OCI-LY1 (cell line): ENCODE results near the gene REPS2.

Experiments used
- H2AFZ ChIP-seq: fragments of 200-600 bp; sonication (generic), shearing (Covaris generic); 2 replicates; pipeline ENCODE4 v1.6.0; 2014; ENCODE audit warnings: antibody characterized with exemption, mild to moderate bottlenecking, low read length
- H3F3A ChIP-seq: fragments of 200-600 bp; sonication (generic), shearing (Covaris generic); 2 replicates; pipeline ENCODE4 v1.6.0; 2014; ENCODE audit warnings: mild to moderate bottlenecking, antibody characterized with exemption, low read length, moderate library complexity; ENCODE audit not compliant: insufficient read depth
- H3K27ac ChIP-seq: fragments of 200-600 bp; sonication (generic); 2 replicates; pipeline ENCODE4 v1.5.1; 2014; ENCODE audit warnings: low read length, mixed run types, mild to moderate bottlenecking, low read depth; ENCODE audit not compliant: poor library complexity, severe bottlenecking
- H3K27me3 ChIP-seq: fragments of 200-600 bp; sonication (generic); 2 replicates; pipeline ENCODE4 v1.6.0; 2014; ENCODE audit warnings: antibody characterized with exemption, mild to moderate bottlenecking, low read length, moderate library complexity; ENCODE audit not compliant: insufficient read depth
- H3K36me3 ChIP-seq: fragments of 200-600 bp; sonication (generic); 2 replicates; pipeline ENCODE4 v1.6.1; 2014; ENCODE audit warnings: mild to moderate bottlenecking, antibody characterized with exemption, low read length, moderate library complexity, mixed read lengths; ENCODE audit not compliant: insufficient read depth
- H3K4me1 ChIP-seq: fragments of 200-600 bp; sonication (generic); 2 replicates; pipeline ENCODE4 v1.5.1; 2014; ENCODE audit warnings: mild to moderate bottlenecking, low read length, moderate library complexity; ENCODE audit not compliant: insufficient read depth, severe bottlenecking
- H3K4me2 ChIP-seq: fragments of 200-600 bp; sonication (generic), shearing (Covaris generic); 2 replicates; pipeline ENCODE4 v1.6.1; 2014; ENCODE audit warnings: low read length
- H3K4me3 ChIP-seq: fragments of 200-600 bp; sonication (generic); 2 replicates; pipeline ENCODE4 v1.5.1; 2014; ENCODE audit warnings: low read length, low read depth, mild to moderate bottlenecking, mixed read lengths; ENCODE audit not compliant: poor library complexity, severe bottlenecking
- H3K79me2 ChIP-seq: fragments of 200-600 bp; shearing (Covaris generic); 2 replicates; pipeline ENCODE4 v1.6.1; 2016; ENCODE audit warnings: mixed run types, low read length, mixed read lengths; ENCODE audit not compliant: insufficient read depth
- H3K9ac ChIP-seq: fragments of 200-600 bp; sonication (generic), shearing (Covaris generic); 2 replicates; pipeline ENCODE4 v1.6.1; 2014; ENCODE audit warnings: mild to moderate bottlenecking, low read length, mixed read lengths
- H3K9me2 ChIP-seq: fragments of 200-600 bp; sonication (generic), shearing (Covaris generic); 2 replicates; pipeline ENCODE4 v1.6.1; 2014; ENCODE audit warnings: low read depth, mild to moderate bottlenecking, low read length, mixed read lengths
- H3K9me3 ChIP-seq: fragments of 200-600 bp; shearing (Covaris generic); 2 replicates; pipeline ENCODE4 v1.6.1; 2014; ENCODE audit warnings: low read length, mixed read lengths
- H4K20me1 ChIP-seq: fragments of 200-600 bp; sonication (generic), shearing (Covaris generic); 2 replicates; pipeline ENCODE4 v1.6.0; 2016; ENCODE audit warnings: mild to moderate bottlenecking, low read length; ENCODE audit not compliant: insufficient read depth
- CTCF ChIP-seq: fragments of 200-600 bp; sonication (generic), shearing (Covaris generic); IDR thresholded peaks from 2 replicates; pipeline ENCODE4 v1.5.1; 2017; ENCODE audit warnings: mild to moderate bottlenecking, antibody characterized with exemption, low read length, moderate library complexity, mixed read lengths
- EZH2 ChIP-seq: fragments of 200-600 bp; sonication (generic), shearing (Covaris generic); IDR thresholded peaks from 2 replicates; pipeline ENCODE4 v1.8.0; 2017; ENCODE audit warnings: borderline replicate concordance, mixed run types, mild to moderate bottlenecking, antibody characterized with exemption, low read length, moderate library complexity, mixed read lengths

Gene REPS2

GRCh38 chrX:17020851-17021821 is 74.7 kb downstream of the REPS2 start:
- no peaks in the 10 kb centered on the region for H3K36me3 ChIP-seq
- no peaks in the 10 kb centered on the region for H3K9me2 ChIP-seq
- no peak overlapping the region for H3K27ac ChIP-seq
- TF ChIP-seq CTCF (no peak), EZH2 (no peak)
- H3K9ac ChIP-seq = no peak overlapping the region
- H3K27me3 ChIP-seq = no peaks in the 10 kb centered on the region
- no peak overlapping the region for H2AFZ ChIP-seq
- H3K4me1 ChIP-seq = no peaks in the 10 kb centered on the region
- no peaks in the 10 kb centered on the region for H3K79me2 ChIP-seq
- H3F3A ChIP-seq = no peaks in the 10 kb centered on the region
- no peaks in the 10 kb centered on the region for H4K20me1 ChIP-seq
- H3K4me2 ChIP-seq = no peak overlapping the region
- H3K9me3 ChIP-seq = no peaks in the 10 kb centered on the region
- no peak overlapping the region for H3K4me3 ChIP-seq

GRCh38 chrX:17021851-17022604 is 75.6 kb downstream of the REPS2 start:
- no peak overlapping the region for H3K4me2 ChIP-seq

GRCh38 chrX:17023661-17024060 is 77.2 kb downstream of the REPS2 start:
- no peaks in the 10 kb centered on the region for H4K20me1 ChIP-seq
- H3K4me1 ChIP-seq = no peaks in the 10 kb centered on the region
- no peak overlapping the region for H2AFZ ChIP-seq
- no peak overlapping the region for H3K4me3 ChIP-seq
- no peaks in the 10 kb centered on the region for H3K36me3 ChIP-seq
- H3K9ac ChIP-seq = no peak overlapping the region
- TF ChIP-seq CTCF = no peak
- no peak for TF ChIP-seq EZH2
- no peaks in the 10 kb centered on the region for H3F3A ChIP-seq
- H3K27me3 ChIP-seq = no peaks in the 10 kb centered on the region
- no peaks in the 10 kb centered on the region for H3K9me2 ChIP-seq
- H3K27ac ChIP-seq = no peak overlapping the region
- no peak overlapping the region for H3K4me2 ChIP-seq
- H3K9me3 ChIP-seq = no peaks in the 10 kb centered on the region
- H3K79me2 ChIP-seq = no peaks in the 10 kb centered on the region

More at GRCh38 chrX:17021851-17022604, 75.6 kb downstream of the REPS2 start:
- H2AFZ ChIP-seq = no peak overlapping the region
- no peaks in the 10 kb centered on the region for H3K36me3 ChIP-seq
- H3K79me2 ChIP-seq = no peaks in the 10 kb centered on the region
- no peak overlapping the region for H3K9ac ChIP-seq
- no peaks in the 10 kb centered on the region for H3K27me3 ChIP-seq
- no peak for TF ChIP-seq CTCF
- H3K4me1 ChIP-seq = no peaks in the 10 kb centered on the region
- H3K9me3 ChIP-seq = no peaks in the 10 kb centered on the region
- H3F3A ChIP-seq = no peaks in the 10 kb centered on the region
- no peaks in the 10 kb centered on the region for H4K20me1 ChIP-seq
- H3K9me2 ChIP-seq = no peaks in the 10 kb centered on the region
- no peak overlapping the region for H3K4me3 ChIP-seq
- no peak overlapping the region for H3K27ac ChIP-seq
